GM12875 (cell line): ENCODE measurements around the gene ACAA1.
"Not testable (repeated sequence)": the region's sequence is repeated elsewhere in the genome, so short reads cannot be mapped to it uniquely, and the experiment has no call there.

Source experiments
- H3K4me3 ChIP-seq: one replicate; pipeline ENCODE4 v1.5.1; 2011; ENCODE audit warnings: low read depth, low read length, control low read depth
- CTCF ChIP-seq: IDR thresholded peaks from 2 replicates; pipeline ENCODE4 v1.5.1; 2011; ENCODE audit warnings: low read depth, mild to moderate bottlenecking, control low read depth, inconsistent platforms, low read length, moderate library complexity, borderline replicate concordance; ENCODE audit not compliant: insufficient read depth

Gene ACAA1

GRCh38 chr3:38140326-38141172 lies 3.6 kb upstream of the ACAA1 start:
- H3K4me3 ChIP-seq = peak overlapping the region; percentile 31
- no peak for TF ChIP-seq CTCF

- peak overlapping the region; percentile 99 for H3K4me3 ChIP-seq
- no peak for TF ChIP-seq CTCF
Measured at GRCh38 chr3:38139652-38140051, 2.7 kb upstream of the ACAA1 start.

DNA sequence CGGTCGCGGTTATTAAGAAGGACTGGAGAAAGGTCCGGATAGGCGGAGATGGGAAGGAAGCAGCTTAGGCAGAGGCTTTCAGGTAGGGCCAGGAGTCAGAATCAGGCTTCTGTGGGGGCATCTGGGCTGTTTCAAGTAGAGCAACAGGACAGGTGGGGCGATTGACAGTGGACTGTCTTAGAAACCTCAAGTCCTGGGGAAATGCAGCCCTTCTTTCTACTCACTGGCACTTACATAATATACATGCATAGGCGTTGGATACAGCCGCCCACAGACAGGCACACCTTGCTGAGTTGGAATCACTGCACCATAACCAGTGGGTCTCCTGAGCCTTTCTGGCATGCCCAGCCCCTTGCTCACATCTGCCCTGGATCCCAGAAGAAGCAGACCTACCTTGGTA lies 2.3 kb upstream of the ACAA1 start:
- peak overlapping the region; percentile 99 for H3K4me3 ChIP-seq
- TF ChIP-seq CTCF = no peak

DNA sequence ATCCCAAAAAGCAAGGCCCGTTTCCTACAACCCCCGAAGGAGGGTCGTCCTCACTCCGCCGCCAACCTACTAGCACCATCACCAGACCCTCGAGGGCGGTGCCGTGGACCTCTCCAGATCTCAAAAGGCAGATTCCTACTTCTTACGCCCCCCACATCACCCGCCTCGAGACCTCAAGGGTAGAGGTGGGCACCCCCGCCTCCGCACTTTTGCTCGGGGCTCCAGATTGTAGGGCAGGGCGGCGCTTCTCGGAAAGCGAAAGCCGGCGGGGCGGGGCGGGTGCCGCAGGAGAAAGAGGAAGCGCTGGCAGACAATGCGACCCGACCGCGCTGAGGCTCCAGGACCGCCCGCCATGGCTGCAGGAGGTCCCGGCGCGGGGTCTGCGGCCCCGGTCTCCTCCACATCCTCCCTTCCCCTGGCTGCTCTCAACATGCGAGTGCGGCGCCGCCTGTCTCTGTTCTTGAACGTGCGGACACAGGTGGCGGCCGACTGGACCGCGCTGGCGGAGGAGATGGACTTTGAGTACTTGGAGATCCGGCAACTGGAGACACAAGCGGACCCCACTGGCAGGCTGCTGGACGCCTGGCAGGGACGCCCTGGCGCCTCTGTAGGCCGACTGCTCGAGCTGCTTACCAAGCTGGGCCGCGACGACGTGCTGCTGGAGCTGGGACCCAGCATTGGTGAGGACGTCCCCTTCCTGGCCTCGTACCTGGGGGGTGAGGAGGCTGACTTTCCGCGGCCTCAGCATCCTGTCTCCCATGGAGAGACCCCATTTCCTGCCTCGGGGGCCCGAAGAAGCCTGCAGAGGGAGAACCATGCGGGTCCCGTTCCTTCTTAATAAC lies 1.6 kb upstream of the ACAA1 start, which contains the start of gene MYD88:
Gene MYD88, plus strand, starts transcription at position 313 of the 842 bp plus-strand sequence. Its CDS starts 40 bp downstream, at position 353.
- H3K4me3 ChIP-seq = peak within 1 kb of the TSS; percentile 99
- no peak for TF ChIP-seq CTCF

DNA sequence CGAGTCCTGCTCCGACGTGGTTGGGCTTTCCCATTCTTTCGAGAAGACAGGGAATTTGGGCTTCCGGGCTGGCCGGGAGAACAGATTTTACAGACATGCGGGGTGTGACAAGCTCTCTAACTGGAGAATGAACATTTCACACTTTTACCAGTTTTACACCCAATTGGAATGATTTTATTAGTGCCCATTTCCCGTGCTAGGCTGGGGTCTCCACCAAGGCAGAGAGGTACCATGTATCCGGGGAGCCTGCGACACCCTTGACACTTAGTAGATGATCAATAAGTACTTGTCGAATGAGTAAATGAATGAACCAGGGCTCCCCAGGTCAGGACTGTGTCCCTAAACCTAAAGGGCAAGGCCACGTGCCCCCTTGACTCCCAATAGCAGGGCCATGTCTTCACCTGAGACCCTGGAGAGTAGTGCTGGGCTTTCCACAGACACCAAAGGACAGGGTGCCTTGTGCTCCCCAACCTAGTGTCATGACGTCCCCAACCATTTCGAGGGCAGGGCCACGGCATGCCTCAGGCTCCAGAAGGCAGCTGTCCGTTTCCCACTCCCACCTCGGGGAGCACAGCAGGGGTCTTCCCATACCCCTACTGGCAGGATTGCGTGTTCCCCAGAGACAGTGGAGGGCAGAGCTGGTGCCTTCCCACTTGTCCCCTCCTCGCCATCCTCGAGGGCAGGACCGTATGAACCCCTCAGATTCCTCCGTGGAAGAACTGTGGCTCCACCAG lies 855 bp upstream of the ACAA1 start:
- TF ChIP-seq CTCF = no peak
- H3K4me3 ChIP-seq = peak overlapping the region; percentile 99

GRCh38 chr3:38136393-38136776 lies 542 bp downstream of the ACAA1 start:
- H3K4me3 ChIP-seq = peak overlapping the region; percentile 99
- TF ChIP-seq CTCF = no peak

DNA sequence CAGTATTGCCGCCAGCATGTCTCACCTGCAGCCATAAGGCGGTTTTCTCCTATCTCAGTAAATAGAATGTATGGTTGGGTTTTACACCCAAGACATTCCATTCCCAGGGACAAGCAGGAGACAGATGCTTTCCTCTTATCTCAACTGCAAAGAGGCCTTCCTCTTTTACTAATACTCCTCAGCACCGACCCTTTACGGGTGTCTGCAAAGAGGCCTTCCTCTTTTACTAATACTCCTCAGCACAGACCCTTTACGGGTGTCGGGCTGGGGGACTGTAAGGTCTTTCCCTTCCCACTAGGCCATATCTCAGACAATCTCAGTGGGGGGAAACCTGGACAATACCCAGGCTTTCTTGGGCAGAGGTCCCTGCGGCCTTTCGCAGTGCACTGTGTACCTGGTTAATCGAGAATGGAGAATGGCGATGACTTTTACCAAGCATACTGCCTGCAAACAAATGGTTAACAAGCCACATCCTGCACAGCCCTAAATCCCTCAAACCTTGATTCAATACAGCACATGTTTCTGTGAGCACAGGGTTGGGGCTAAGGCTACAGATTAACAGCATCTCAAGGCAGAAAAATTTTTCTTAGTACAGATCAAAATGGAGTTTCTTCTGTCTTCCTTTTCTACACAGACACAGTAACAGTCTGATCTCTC lies 1.2 kb downstream of the ACAA1 start:
- H3K4me3 ChIP-seq = peak overlapping the region; percentile 99

DNA sequence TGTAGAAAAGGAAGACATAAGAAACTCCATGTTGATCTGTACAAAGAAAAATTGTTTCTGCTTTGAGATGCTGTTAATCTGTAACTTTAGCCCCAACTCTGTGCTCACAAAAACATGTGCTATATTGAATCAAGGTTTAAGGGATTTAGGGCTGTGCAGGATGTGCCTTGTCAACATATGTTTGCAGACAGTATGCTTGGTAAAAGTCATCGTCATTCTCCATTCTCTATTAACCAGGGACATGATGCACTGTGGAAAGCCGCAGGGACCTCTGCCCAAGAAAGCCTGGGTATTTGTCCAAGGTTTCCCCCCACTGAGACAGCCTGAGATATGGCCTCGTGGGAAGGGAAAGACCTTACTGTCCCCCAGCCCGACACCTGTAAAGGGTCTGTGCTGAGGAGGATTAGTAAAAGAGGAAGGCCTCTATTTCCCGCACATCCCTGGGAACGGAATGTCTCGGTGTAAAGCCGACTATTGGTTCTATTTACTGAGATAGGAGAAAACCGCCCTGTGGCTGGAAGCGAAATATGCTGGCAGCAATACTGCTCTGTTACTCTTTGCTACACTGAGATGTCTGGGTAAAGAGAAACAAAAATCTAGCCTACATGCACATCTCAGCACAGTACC lies 2.3 kb downstream of the ACAA1 start:
- H3K4me3 ChIP-seq = not testable (repeated sequence)
